ENCODE results near the gene CHID1.

CHID1 gene

GRCh38 chr11:831961-832528 is 78.6 kb downstream of the CHID1 start:
- no peak for DNase-seq

- no peak for DNase-seq
Observed at GRCh38 chr11:831118-831864, 79.3 kb downstream of the CHID1 start.

GRCh38 chr11:830295-831117 is 80.1 kb downstream of the CHID1 start:
- DNase-seq: no peak

GRCh38 chr11:829847-830294 is 80.7 kb downstream of the CHID1 start:
- DNase-seq: no peak

- no peak for DNase-seq
Observed at GRCh38 chr11:829176-829846, 81.3 kb downstream of the CHID1 start.

- DNase-seq: no peak
Observed at GRCh38 chr11:828506-829175, 82.0 kb downstream of the CHID1 start.

GRCh38 chr11:827897-828192 is 82.8 kb downstream of the CHID1 start, which contains the start of gene CRACR2B:
CRACR2B (plus strand) TSS chr11:827919; CDS start chr11:828608, 689 bp downstream.
- no peak for DNase-seq

GRCh38 chr11:827146-827896 is 83.3 kb downstream of the CHID1 start:
- no peak for DNase-seq

GRCh38 chr11:826836-827145 is 83.8 kb downstream of the CHID1 start:
- DNase-seq: no peak

- DNase-seq: no peak
Observed at GRCh38 chr11:826227-826621, 84.4 kb downstream of the CHID1 start.

GRCh38 chr11:825366-826226 is 85.0 kb downstream of the CHID1 start:
- DNase-seq: no peak

- DNase-seq: no peak
Observed at GRCh38 chr11:824942-825341, 85.7 kb downstream of the CHID1 start.

GRCh38 chr11:824292-824880 is 86.2 kb downstream of the CHID1 start:
- no peak for DNase-seq

GRCh38 chr11:823441-824291 is 86.9 kb downstream of the CHID1 start:
- no peak for DNase-seq

GRCh38 chr11:821512-822371 is 88.9 kb downstream of the CHID1 start:
- no peak for DNase-seq

- peak; percentile 32 for DNase-seq
Observed at GRCh38 chr11:820655-821511, 89.7 kb downstream of the CHID1 start.

GRCh38 chr11:819943-820649 is 90.5 kb downstream of the CHID1 start:
- peak; percentile 29 for DNase-seq

All from amniotic stem cell (primary cell).